PC-3 (cell line): ENCODE measurements around the gene MITF.

Experiments used
- CTCF ChIP-seq: fragments of 300-600 bp; sonication (generic); conservative IDR thresholded peaks from 2 replicates; pipeline ENCODE4 v1.5.1; 2017; ENCODE audit warnings: antibody characterized with exemption, low read depth, mild to moderate bottlenecking, low read length
- EZH2 ChIP-seq: fragments of 300-600 bp; sonication (generic); IDR thresholded peaks from one replicate; pipeline ENCODE4 v1.6.1; 2017; ENCODE audit warnings: antibody characterized with exemption, mild to moderate bottlenecking, low read length; ENCODE audit not compliant: unreplicated experiment
- EZH2phosphoT487 ChIP-seq: fragments of 300-600 bp; sonication (generic); IDR thresholded peaks from 2 replicates; pipeline ENCODE4 v1.6.1; 2018; ENCODE audit warnings: mild to moderate bottlenecking, antibody characterized with exemption, low read length, borderline replicate concordance

GRCh38 chr3:69914395-69914794 is 175.1 kb downstream of the MITF start:
- TF ChIP-seq CTCF (no peak), EZH2 (no peak), EZH2phosphoT487 (no peak)
